ENCODE data around the gene SUDS3.
"Not testable (repeated sequence)": the region's sequence is repeated elsewhere in the genome, so short reads cannot be mapped to it uniquely, and the experiment has no call there.

Gene SUDS3

DNA sequence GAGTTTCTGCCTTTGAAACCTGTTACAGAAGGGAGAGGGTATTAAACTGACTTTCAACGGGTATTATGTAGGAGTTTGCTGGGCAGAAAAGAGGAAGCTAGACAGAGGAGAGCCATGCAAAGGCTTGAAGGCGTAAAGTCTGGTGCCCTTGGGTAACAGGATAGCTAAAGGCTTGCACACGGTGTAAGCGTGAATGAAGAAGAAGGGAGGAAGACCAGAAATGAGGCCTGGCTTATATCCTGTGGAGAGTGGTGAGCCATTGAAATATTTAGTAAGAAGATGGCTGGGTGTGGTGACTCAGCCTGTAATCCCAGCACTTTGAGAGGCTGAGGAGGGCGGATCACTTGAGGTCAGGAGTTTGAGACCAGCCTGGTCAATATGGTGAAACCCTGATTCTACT lies 22.6 kb downstream of the SUDS3 start:
- DNase-seq, result no peak

GRCh38 chr12:118402251-118402650 lies 25.9 kb downstream of the SUDS3 start:
- DNase-seq, result no peak

DNA sequence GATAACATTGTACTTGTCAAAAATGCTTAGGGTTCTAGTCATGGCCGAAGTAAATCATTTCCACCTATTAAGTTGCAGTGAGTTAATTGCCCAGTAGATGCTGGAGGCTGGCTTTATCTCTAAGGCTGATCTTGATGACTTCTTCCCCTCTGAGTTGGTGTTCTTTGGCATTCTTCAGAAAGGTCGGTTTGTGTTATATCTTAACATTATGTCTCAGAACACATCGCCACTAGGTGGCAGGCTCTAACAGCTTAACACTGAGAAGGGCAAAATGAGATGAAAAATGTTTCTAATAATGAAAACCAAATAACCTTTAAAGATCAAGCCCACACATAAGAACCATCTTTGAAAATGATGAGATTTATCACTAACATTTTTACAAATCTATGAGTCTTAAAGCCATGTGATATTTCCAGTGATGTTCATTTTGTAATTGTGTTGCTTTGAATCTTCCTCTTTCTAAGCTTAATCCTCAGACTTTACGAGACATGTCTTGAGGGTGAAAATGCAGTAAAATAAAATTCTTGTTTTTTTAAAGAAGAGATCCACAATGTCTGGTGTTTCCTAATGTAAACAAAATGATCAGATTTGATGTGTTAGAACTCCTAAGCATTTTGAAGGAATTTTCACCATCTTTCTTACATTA lies 28.6 kb downstream of the SUDS3 start:
- peak; percentile 4 for DNase-seq

DNA sequence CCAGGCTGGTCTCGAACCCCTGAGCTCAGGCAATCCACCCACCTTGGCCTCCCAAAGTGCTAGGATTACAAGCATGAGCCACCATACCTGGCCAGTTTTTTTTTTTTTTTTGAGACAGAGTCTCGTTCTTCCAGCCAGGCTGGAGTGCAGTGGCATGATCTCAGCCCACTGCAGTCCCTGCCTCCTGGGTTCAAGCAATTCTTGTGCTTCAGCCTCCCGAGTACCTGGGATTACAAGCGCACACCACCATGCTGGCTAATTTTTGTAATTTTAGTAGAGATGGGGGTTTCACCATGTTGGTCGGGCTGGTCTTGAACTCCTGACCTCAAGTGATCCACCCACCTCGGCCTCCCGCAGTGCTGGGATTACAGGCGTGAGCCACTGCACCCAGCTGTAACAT lies 31.9 kb downstream of the SUDS3 start:
- not testable (repeated sequence) for DNase-seq

GRCh38 chr12:118409834-118410233 lies 33.5 kb downstream of the SUDS3 start:
- DNase-seq, result no peak

GRCh38 chr12:118417942-118418341 lies 41.6 kb downstream of the SUDS3 start:
- no peak for DNase-seq

DNA sequence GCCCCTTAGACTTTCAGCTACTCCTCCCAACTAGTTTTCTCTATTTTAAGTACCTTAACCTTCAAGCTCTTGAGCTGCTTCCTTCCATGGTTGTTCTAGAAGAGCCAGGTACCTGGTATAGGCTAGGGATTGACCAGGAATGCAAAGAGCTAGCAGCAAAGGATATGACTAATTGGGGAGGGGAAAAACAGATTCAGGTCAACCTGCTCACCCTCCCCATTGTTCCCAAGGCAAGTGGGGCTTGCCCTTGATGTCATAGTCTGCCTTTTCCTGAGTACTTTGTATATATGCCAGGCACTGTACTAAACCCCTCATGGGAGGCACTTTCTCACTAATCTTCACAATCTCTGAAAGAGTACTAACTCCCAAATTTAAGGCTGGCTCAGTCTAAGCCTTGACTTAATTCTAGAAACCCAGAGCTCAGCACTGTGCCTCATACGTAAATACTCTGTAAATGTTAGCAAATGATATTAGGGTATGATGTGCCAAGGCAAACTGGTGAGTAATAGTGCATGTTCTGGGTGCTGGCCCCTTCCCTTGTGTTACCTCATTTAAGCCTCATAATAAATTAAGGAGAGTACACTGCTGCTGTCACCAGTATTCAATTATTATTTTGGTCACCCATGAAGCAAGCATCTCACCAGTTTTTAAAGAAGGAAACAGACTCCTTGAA lies 42.2 kb downstream of the SUDS3 start:
- DNase-seq, result no peak

DNA sequence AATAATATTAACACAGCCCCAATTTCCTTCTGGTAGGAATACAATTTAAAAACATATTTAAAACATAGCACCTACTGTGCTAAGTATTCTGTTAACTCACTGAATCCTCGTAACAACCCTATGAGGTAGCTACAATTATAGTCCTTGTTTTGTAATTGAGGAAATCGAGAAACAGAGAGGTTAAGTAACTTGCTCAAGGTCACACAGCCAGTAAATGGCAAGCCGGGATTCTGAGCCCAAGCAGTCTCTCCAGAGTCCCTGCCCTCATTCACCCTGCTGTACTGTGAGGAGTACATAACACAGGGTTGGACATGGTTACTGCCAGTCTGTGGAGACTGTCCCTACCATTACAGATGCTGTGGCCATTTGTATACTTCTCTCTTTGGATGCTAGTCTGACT lies 44.3 kb downstream of the SUDS3 start:
- DNase-seq, result no peak

- no peak for DNase-seq
Observed at GRCh38 chr12:118424884-118425283, 48.5 kb downstream of the SUDS3 start.

DNA sequence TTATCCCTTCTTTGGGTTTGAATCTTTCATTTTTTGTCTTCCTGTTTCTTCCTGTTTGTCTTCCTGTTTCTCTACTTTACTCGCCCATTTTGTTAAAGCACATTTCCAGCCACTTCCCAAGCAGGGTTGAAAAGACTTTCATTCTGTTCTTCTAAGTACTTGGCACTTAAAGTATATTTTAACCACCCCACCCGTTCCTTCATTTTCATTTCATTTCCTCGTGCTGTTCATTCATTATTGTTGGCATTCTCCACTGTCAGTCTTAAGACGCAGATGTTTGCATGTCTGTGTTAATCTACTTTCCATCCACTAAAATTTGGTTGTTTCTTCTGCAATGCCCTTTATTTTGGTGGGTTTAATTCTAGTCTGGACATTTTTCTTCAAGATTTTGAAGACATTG lies 49.0 kb downstream of the SUDS3 start:
- no peak for DNase-seq

- DNase-seq, result no peak
Observed at GRCh38 chr12:118427819-118428218, 51.5 kb downstream of the SUDS3 start.

DNA sequence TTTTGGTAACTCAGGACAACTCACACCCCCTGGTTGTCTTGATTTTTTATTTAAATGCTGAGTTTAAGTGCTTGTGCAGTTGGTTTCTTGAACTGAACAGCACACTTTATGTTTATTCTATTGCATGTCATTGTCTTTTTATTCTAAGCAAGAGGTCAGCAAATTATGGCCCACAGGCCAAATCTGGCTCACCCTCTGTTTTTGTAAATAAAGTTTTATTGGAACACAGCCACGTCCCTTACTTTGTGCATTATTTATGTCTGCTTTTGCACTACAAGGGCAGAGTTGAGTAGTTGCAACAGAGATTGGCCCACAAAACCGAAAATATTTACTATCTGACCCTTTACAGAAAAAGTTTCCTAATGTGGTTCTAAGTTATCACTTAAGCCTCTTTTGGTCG lies 52.3 kb downstream of the SUDS3 start:
- DNase-seq, result no peak

GRCh38 chr12:118429688-118430383 lies 53.5 kb downstream of the SUDS3 start:
- DNase-seq, result no peak

DNA sequence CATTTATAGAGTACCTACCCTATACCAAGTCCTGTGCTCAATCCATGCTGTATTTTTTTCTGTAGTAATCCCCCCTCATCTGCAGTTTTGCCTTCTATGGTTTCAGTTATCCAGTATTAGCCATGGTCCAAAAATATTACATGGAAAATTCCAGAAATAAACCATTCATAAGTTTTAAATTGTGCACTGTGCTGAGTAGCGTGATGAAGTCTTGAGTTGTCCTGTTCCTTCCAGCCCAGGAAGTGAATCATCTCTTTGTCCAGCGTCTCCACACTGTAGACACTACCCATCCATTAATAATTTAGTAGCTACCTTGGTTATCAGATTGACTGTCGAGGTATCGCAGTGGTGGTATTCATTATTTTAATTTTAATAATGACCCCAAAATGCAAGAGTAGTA lies 54.2 kb downstream of the SUDS3 start:
- no peak for DNase-seq

GRCh38 chr12:118432812-118433545 lies 56.6 kb downstream of the SUDS3 start:
- DNase-seq, result no peak

DNA sequence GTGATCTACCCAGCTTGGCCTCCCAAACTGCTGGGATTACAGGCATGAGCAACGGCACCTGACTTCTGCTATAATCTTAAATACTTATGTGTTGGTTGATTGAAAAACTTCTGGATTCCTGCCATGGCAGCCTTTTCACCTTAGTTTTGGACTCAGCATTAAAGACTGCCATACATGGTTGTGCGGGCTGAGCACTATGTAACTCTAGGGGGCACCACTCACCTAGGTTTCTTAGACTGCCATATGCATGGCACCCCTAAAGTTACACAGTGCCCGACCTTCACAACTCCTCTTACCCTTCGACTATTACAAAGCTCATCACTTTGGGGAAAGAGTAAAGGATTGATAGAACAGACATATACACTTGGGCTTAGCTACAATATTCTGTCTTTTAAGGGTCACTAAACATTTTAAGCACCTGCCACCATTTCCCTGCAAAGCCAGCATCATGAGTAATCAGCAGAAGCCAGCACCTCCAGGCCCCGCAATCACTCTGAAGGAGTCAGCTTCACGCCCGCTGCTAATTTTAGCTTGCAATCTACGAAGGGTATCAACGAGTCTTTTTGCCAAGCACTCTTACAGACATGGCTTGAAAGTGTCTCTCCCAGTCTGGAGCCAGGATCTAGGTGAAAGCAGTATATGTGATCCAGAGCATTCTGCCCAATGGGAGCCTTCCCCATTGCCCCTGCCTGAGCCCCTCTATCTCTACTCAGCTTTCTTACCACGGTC lies 59.8 kb downstream of the SUDS3 start:
- no peak for DNase-seq

GRCh38 chr12:118436986-118437385 lies 60.6 kb downstream of the SUDS3 start:
- DNase-seq, result no peak

DNA sequence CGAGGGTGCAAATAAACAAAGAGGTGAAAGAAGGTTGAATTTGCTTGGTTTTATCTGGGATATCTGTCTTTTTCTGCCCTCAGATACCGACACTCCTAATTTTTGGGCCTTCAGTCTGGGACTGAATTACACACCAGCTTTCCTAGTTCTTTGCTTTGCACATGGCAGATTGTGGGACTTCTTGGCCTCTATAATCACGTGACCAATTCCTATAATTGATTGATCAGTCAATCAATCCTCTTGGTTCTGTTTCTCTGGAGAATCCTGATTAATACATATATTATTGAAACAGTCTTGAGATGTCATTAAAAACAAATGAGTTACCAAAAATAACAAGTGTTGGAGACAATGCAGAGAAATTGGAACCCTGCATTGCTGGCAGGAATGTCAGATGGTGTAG lies 62.7 kb downstream of the SUDS3 start:
- DNase-seq, result no peak

- no peak for DNase-seq
Observed at GRCh38 chr12:118446247-118446646, 69.9 kb downstream of the SUDS3 start.

GRCh38 chr12:118447181-118447580 lies 70.8 kb downstream of the SUDS3 start:
- DNase-seq, result no peak

- DNase-seq, result no peak
Observed at GRCh38 chr12:118448341-118448740, 72.0 kb downstream of the SUDS3 start.

- DNase-seq, result no peak
Observed at GRCh38 chr12:118455327-118455726, 79.0 kb downstream of the SUDS3 start.

- no peak for DNase-seq
Observed at GRCh38 chr12:118456741-118457140, 80.4 kb downstream of the SUDS3 start.
